Brain microvascular endothelial cell (primary cell): ENCODE results near the gene NEU4.

Experiments
- DNase-seq: peaks from one replicate; pipeline ENCODE4 v3.0.0-alpha.2; 2020
- H3K27ac ChIP-seq: fragments of 250-450 bp; sonication (Bioruptor Pico); 2 replicates; pipeline ENCODE4 v1.5.1; 2020; ENCODE audit warnings: mild to moderate bottlenecking, moderate library complexity
- H3K27me3 ChIP-seq: fragments of 250-450 bp; sonication (Bioruptor Pico); replicated peaks from 2 replicates; pipeline ENCODE4 v1.5.1; 2020; ENCODE audit warnings: mild to moderate bottlenecking
- H3K36me3 ChIP-seq: fragments of 250-450 bp; sonication (Bioruptor Pico); replicated peaks from 2 replicates; pipeline ENCODE4 v1.5.1; 2020; ENCODE audit warnings: mild to moderate bottlenecking
- H3K4me3 ChIP-seq: 2 replicates; pipeline ENCODE4 v1.5.1; 2011; ENCODE audit warnings: low read depth, mild to moderate bottlenecking, control low read depth, low read length, moderate library complexity
- CTCF ChIP-seq: IDR thresholded peaks from 2 replicates; pipeline ENCODE4 v1.5.1; 2011; ENCODE audit warnings: low read depth, mild to moderate bottlenecking, moderate library complexity, low read length, control low read depth, inconsistent platforms; ENCODE audit errors: missing control alignments
- in situ Hi-C: cut with HindIII; loops from 2 replicates; pipeline ENCODE4 v1.10.0; 2017; ENCODE audit warnings: low sequenced_read_pairs, low pct_ligation_motif_present

The NEU4 gene

GRCh38 chr2:241812730-241813643 lies 4.0 kb downstream of the NEU4 start:
- no peaks in the 10 kb centered on the region for H3K36me3 ChIP-seq
- in situ Hi-C loops: no loop called here
- DNase-seq: no peak
- no peaks in the 10 kb centered on the region for H3K27me3 ChIP-seq
- TF ChIP-seq CTCF: no peak
- H3K4me3 ChIP-seq: no peak overlapping the region
- H3K27ac ChIP-seq: peak overlapping the region; percentile 33

- Histone ChIP-seq H3K27me3 (no peaks in the 10 kb centered on the region), H3K27ac (peak overlapping the region; percentile 33), H3K36me3 (no peaks in the 10 kb centered on the region), H3K4me3 (no peak overlapping the region)
- in situ Hi-C loops: no loop called here
- peak; percentile 31 for DNase-seq
- no peak for TF ChIP-seq CTCF
Measured at GRCh38 chr2:241813644-241814392, 4.8 kb downstream of the NEU4 start.

- Histone ChIP-seq H3K27me3 (no peaks in the 10 kb centered on the region), H3K36me3 (no peaks in the 10 kb centered on the region), H3K4me3 (no peak overlapping the region), H3K27ac (no peak overlapping the region)
- TF ChIP-seq CTCF: no peak
- in situ Hi-C loops: no loop called here
- no peak for DNase-seq
Measured at GRCh38 chr2:241814393-241814642, 5.3 kb downstream of the NEU4 start.

- Histone ChIP-seq H3K27ac (no peak overlapping the region), H3K4me3 (no peak overlapping the region), H3K36me3 (no peaks in the 10 kb centered on the region), H3K27me3 (no peaks in the 10 kb centered on the region)
- in situ Hi-C loops: no loop called here
- TF ChIP-seq CTCF: no peak
- no peak for DNase-seq
Measured at GRCh38 chr2:241814643-241815476, 5.9 kb downstream of the NEU4 start.

- DNase-seq: no peak
- no peak for TF ChIP-seq CTCF
- Histone ChIP-seq H3K4me3 (no peak overlapping the region), H3K36me3 (no peaks in the 10 kb centered on the region), H3K27me3 (no peaks in the 10 kb centered on the region), H3K27ac (no peak overlapping the region)
- in situ Hi-C loops: no loop called here
Measured at GRCh38 chr2:241815477-241816430, 6.8 kb downstream of the NEU4 start.
